ENCODE measurements around the gene VSIG2.
A peak's percentile ranks its signal among the peaks of the same experiment; 100 is the strongest.

The VSIG2 gene

DNA sequence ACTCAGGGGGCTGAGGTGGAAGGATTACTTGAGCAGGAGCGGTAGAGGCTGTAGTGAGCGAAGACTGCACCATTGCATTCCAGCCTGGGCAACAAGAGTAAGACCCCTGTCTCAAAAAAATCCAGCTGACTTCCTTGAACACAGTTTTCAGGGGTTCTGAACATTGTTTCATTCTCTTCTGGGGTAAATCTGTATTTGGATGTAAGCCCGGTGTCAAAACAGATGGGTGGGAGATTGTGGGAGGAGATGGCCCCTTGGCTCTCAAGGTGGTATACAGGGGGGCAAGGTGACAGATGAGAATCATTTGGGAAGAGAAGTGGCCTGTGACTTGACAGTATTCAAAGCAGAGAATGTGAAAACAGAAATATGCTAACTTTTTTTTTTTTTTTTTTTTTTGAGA, 5.3 kb upstream of the VSIG2 start:
- DNase-seq = no peak
- in situ Hi-C loops (cut with HindIII; ENCODE audit: low pct_ligation_motif_present, low sequenced_read_pairs) = no loop called here
- Histone ChIP-seq H3K27me3 (replicated peaks) (no peaks in the 10 kb centered on the region), H3K4me3 (ENCODE audit: low read depth, low read length) (no peak overlapping the region), H3K36me3 (replicated peaks) (no peaks in the 10 kb centered on the region), H3K27ac (no peak overlapping the region)
- TF ChIP-seq, protein P1, sequence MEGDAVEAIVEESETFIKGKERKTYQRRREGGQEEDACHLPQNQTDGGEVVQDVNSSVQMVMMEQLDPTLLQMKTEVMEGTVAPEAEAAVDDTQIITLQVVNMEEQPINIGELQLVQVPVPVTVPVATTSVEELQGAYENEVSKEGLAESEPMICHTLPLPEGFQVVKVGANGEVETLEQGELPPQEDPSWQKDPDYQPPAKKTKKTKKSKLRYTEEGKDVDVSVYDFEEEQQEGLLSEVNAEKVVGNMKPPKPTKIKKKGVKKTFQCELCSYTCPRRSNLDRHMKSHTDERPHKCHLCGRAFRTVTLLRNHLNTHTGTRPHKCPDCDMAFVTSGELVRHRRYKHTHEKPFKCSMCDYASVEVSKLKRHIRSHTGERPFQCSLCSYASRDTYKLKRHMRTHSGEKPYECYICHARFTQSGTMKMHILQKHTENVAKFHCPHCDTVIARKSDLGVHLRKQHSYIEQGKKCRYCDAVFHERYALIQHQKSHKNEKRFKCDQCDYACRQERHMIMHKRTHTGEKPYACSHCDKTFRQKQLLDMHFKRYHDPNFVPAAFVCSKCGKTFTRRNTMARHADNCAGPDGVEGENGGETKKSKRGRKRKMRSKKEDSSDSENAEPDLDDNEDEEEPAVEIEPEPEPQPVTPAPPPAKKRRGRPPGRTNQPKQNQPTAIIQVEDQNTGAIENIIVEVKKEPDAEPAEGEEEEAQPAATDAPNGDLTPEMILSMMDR (IDR thresholded peaks at IDR 0.05; ENCODE audit: low read depth, low read length, missing control alignments) = no peak

DNA sequence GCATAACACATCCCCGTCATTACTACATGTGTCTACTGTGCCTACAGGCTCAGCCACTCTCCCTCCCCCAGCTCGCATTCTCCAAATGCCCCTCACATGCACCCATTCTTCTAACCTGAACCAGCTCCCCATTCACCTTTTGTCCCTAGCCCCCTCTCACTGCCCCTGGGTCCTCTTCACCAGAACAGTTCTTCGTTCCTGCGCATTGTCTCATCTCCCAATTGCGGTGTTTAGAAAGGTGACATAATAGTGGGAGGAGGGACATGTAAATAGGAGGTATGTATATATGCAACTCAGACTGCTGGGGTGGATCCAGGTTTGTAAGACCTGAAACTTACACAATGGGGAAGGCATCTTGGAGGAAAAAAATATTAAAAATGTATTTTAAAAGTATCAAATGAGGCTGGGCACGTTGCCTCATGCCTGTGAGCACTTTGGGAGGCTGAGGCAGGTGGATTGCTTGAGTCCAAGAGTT, 4.7 kb upstream of the VSIG2 start:
- H3K27me3 ChIP-seq (replicated peaks) = no peaks in the 10 kb centered on the region
- H3K27ac ChIP-seq = no peak overlapping the region
- TF ChIP-seq, protein P1 (IDR thresholded peaks at IDR 0.05; ENCODE audit: low read depth, low read length, missing control alignments) = no peak
- no peak overlapping the region for H3K4me3 ChIP-seq (ENCODE audit: low read depth, low read length)
- DNase-seq = no peak
- no peaks in the 10 kb centered on the region for H3K36me3 ChIP-seq (replicated peaks)
- in situ Hi-C loops (cut with HindIII; ENCODE audit: low pct_ligation_motif_present, low sequenced_read_pairs) = no loop called here

DNA sequence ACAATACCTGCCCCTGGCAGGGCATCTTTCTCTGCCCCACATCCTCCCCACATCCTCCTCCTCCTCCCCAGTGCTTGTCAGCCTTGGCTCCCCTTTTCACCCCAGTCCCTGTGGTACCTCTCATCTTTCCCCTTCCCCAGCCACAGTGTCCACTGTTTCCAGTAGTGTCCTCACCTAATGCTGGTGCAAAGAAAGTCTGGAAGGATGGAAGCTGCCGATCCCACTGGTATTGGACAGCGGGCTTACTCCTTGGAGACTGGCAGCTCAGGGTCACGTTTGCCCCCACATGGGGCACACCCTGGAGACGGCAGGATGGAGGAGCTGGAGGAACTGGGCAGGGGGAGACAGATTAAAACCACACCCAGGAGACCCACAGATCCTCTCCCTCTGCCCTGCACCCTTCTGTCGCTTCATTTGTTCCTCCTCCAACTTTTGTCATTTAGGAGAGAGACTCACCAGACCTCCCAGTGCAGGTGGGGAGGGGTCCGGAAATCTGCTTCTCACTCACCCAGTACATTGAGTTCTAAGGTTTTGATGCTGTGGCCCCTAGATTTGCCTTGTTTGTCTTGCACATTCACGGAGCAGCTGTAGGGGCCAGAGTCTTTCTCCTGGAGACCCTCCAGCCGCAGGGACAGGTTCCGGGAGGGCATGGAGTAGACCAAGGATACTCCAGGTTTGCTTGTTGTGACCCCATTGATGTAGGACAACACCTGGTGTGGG, 4.1 kb upstream of the VSIG2 start:
- H3K27me3 ChIP-seq (replicated peaks) = no peaks in the 10 kb centered on the region
- H3K27ac ChIP-seq = no peak overlapping the region
- H3K36me3 ChIP-seq (replicated peaks) = no peaks in the 10 kb centered on the region

DNA sequence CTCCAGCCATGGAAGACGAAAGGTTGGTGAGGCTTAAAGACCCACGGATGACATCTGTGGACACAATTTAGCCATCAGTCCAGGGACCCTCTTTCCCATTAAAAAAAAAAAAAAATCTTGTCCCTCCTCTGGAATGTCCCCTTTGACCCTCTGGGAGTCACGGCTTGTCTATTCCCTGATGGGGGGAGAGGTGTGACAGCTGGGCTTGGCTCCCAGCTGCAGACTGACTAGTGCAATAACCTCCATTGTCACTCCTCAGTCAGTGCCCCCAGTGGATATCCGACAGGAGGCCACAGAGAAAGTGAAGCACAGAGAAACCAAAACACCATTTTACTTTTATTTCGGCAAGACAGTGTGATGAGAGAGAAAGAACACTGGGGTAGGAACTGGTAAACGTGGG, 2.7 kb upstream of the VSIG2 start:
- in situ Hi-C loops (cut with HindIII; ENCODE audit: low pct_ligation_motif_present, low sequenced_read_pairs) = no loop called here
- Histone ChIP-seq H3K27ac (no peak overlapping the region), H3K36me3 (replicated peaks) (no peaks in the 10 kb centered on the region), H3K27me3 (replicated peaks) (no peaks in the 10 kb centered on the region), H3K4me3 (ENCODE audit: low read depth, low read length) (no peak overlapping the region)
- no peak for DNase-seq
- TF ChIP-seq, protein P1 (IDR thresholded peaks at IDR 0.05; ENCODE audit: low read depth, low read length, missing control alignments) = peak; percentile 11

More for the DNA sequence above, 4.1 kb upstream of the VSIG2 start:
- TF ChIP-seq, protein P1 (IDR thresholded peaks at IDR 0.05; ENCODE audit: low read depth, low read length, missing control alignments) = no peak
- in situ Hi-C loops (cut with HindIII; ENCODE audit: low pct_ligation_motif_present, low sequenced_read_pairs) = no loop called here
- H3K4me3 ChIP-seq (ENCODE audit: low read depth, low read length) = no peak overlapping the region
- DNase-seq = no peak

DNA sequence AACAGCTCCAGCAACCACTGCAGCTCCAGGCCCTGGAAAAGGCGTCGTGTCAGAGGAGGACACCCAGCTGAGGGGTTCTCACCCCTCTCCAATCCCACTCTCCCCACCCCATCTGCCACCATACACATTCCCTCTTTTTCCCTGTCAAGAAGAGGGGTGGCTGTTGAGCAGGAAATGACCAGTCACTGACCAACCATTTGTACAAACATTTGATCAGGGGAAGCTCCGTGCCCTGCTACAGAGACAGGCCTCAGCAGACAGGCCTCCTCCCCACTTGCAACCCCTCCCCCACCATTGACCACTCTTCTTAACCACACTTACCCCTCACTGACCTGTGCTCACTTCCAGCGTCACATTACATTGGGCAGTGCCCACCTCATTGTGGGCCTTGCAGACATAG, 2.3 kb upstream of the VSIG2 start:
- TF ChIP-seq, protein P1 (IDR thresholded peaks at IDR 0.05; ENCODE audit: low read depth, low read length, missing control alignments) = no peak
- H3K27ac ChIP-seq = no peak overlapping the region
- H3K27me3 ChIP-seq (replicated peaks) = no peaks in the 10 kb centered on the region
- no peak for DNase-seq
- H3K36me3 ChIP-seq (replicated peaks) = no peaks in the 10 kb centered on the region
- no peak overlapping the region for H3K4me3 ChIP-seq (ENCODE audit: low read depth, low read length)
- in situ Hi-C loops (cut with HindIII; ENCODE audit: low pct_ligation_motif_present, low sequenced_read_pairs) = no loop called here

DNA sequence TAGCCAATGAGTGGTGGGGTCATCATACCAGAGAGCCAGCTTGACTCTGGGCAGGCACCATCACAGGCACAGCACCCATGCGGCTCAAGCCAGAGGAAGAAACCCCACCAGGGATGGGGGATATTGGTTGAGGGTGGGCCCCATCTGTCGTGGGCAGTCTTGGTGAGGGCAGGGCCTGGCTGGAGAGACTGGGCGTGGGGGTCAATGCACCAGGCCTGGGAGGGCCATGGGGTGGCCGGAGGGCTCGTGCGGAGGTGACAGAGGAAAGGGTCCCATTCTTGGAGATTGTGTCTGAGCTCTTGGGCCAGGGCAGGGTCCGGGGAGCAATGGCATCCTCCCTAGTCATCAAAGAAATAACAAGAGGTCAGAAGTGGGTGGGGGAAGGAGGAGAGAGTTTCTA, 1.6 kb upstream of the VSIG2 start:
- no peak overlapping the region for H3K4me3 ChIP-seq (ENCODE audit: low read depth, low read length)
- no peak overlapping the region for H3K27ac ChIP-seq
- no peaks in the 10 kb centered on the region for H3K27me3 ChIP-seq (replicated peaks)

More for the DNA sequence above, 1.6 kb upstream of the VSIG2 start:
- no peak for DNase-seq
- no peaks in the 10 kb centered on the region for H3K36me3 ChIP-seq (replicated peaks)
- in situ Hi-C loops (cut with HindIII; ENCODE audit: low pct_ligation_motif_present, low sequenced_read_pairs) = no loop called here
- TF ChIP-seq, protein P1 (IDR thresholded peaks at IDR 0.05; ENCODE audit: low read depth, low read length, missing control alignments) = no peak

All from brain microvascular endothelial cell (primary cell).